Type B pancreatic cell (in vitro differentiated cells): ENCODE measurements around the gene WDR76. TPM values are rescaled to one million over a fixed set of nuclear protein-coding genes. Genes with fewer than 3 reads are reported as not detected.
A peak's percentile ranks its signal among the peaks of the same experiment; 100 is the strongest.

Source experiments
- DNase-seq: peaks from one replicate; pipeline ENCODE4 v3.0.0; 2021; ENCODE audit warnings: mixed read lengths; ENCODE audit not compliant: unreplicated experiment; ENCODE audit errors: extremely low spot score
- H3K27ac Mint-ChIP-seq: 2 replicates; pipeline ENCODE4 v1.8.0; 2021; ENCODE audit warnings: mild to moderate bottlenecking, mixed read lengths
- H3K27me3 Mint-ChIP-seq: 2 replicates; pipeline ENCODE4 v1.8.0; 2021; ENCODE audit warnings: mixed read lengths
- H3K36me3 Mint-ChIP-seq: 2 replicates; pipeline ENCODE4 v1.8.0; 2021; ENCODE audit warnings: mixed read lengths
- H3K4me1 Mint-ChIP-seq: one replicate; pipeline ENCODE4 v1.8.0; 2021; ENCODE audit warnings: mixed read lengths; ENCODE audit not compliant: unreplicated experiment
- H3K4me3 Mint-ChIP-seq: 2 replicates; pipeline ENCODE4 v1.8.0; 2021; ENCODE audit warnings: mild to moderate bottlenecking, mixed read lengths
- H3K9me3 Mint-ChIP-seq: 2 replicates; pipeline ENCODE4 v1.8.0; 2021; ENCODE audit warnings: mixed read lengths
- total RNA-seq: library from RNA; stranded (reverse); gene quantifications from 2 replicates; pipeline ENCODE4 v1.2.1, GENCODE V29; 2021; ENCODE audit warnings: low replicate concordance
- TF ChIP-seq, protein P1 (sequence below): fragments of 200-600 bp; sonication (generic); conservative IDR thresholded peaks from 2 replicates; pipeline ENCODE4 v1.5.0; 2021; ENCODE audit warnings: antibody characterized with exemption, mild to moderate bottlenecking

Gene WDR76
- total RNA-seq, 1 donor from 2014 or later = 16.9 TPM

DNA sequence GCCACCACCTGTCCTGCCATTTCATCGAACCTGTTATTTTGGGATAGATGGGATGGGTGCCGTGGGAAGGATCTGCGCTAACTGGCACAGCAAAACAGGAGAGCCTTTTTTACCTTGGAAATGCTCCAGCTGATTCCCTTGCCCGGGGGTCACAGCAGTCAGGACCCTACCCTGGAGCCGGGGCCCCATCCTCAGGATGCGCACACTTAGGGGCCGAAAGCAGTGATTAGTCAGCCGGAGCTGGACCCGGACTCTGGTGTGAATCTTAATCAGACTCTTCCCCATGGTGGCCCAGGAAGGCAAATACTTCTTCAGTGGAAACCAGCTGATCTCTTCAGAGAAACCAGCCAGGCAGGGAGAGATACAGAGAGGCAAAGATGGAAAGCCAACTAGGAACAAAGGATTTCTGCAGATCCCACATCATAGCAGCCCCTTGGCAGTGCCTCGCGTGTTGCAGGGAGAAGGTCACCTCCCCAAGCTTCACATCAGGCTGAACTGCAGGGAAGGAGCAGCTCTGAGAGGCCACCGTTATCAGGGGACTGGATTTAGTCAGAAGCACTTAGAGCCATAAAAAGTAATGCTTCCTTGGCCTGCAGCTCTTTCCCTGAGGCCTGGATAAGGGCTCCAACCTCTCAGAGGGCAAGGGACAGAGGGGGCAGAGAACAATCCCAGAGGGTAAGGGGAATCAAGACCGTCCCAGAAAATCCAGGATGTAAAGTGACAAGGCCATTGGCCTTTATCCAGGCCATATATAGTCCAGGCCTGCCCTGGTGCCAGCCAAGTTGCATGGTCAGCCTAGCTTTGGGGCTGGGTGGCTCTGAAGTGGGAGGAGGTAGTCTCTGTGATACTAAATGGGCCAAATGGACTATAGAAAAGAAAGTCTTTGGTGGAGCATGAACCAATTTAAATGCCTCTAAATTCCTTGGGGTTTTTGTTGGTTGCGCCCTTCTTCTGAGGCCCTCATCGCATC lies 52.9 kb downstream of the WDR76 start:
- H3K27ac Mint-ChIP-seq = no peak overlapping the region
- no peaks in the 10 kb centered on the region for H3K36me3 Mint-ChIP-seq
- H3K27me3 Mint-ChIP-seq = no peaks in the 10 kb centered on the region
- H3K4me3 Mint-ChIP-seq = no peak overlapping the region
- H3K4me1 Mint-ChIP-seq = no peaks in the 10 kb centered on the region
- no peak for DNase-seq
- H3K9me3 Mint-ChIP-seq = no peaks in the 10 kb centered on the region
- TF ChIP-seq, protein P1, sequence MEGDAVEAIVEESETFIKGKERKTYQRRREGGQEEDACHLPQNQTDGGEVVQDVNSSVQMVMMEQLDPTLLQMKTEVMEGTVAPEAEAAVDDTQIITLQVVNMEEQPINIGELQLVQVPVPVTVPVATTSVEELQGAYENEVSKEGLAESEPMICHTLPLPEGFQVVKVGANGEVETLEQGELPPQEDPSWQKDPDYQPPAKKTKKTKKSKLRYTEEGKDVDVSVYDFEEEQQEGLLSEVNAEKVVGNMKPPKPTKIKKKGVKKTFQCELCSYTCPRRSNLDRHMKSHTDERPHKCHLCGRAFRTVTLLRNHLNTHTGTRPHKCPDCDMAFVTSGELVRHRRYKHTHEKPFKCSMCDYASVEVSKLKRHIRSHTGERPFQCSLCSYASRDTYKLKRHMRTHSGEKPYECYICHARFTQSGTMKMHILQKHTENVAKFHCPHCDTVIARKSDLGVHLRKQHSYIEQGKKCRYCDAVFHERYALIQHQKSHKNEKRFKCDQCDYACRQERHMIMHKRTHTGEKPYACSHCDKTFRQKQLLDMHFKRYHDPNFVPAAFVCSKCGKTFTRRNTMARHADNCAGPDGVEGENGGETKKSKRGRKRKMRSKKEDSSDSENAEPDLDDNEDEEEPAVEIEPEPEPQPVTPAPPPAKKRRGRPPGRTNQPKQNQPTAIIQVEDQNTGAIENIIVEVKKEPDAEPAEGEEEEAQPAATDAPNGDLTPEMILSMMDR = no peak

DNA sequence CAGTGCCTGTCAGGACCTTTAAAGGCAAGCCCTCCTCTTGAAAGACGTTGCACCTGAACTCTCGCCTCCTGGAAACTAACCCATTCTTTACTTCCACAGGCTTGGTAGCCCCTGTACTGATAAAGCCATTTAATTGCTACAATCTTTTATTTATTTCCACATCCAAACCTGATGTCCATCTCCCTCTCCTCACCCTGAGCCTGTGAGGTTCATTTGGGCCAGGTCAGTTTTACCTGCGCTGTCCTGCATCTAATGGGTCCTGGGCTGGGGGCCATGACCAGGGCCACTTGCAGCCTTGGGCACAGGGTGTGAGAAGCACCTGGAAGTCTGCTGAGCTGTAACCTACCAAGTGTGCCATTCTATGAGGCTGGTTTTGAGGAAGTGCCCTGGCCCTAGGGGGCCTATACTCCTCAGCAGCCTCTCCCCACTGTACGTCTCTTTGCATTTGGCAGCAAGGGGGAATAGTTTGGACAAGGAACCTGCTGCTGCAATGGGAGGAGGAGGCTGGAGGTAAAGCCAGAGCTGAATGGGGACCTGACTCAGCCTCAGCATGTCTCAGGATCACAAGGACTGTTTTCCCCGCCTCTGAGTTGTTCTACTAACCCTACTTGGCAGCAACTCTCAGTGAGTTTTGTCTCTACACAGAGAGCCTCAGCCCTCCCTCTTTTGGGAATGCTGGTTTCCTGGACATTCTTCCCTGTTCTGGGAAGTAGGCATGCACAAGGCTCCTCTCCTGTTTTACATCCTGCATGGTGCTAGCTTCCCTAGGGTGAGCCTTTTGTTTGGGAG lies 53.8 kb downstream of the WDR76 start:
- TF ChIP-seq, protein P1 = no peak
- DNase-seq = no peak
- H3K27me3 Mint-ChIP-seq = no peaks in the 10 kb centered on the region
- H3K27ac Mint-ChIP-seq = no peak overlapping the region
- H3K4me3 Mint-ChIP-seq = no peak overlapping the region
- no peaks in the 10 kb centered on the region for H3K4me1 Mint-ChIP-seq
- no peaks in the 10 kb centered on the region for H3K9me3 Mint-ChIP-seq
- H3K36me3 Mint-ChIP-seq = no peaks in the 10 kb centered on the region

DNA sequence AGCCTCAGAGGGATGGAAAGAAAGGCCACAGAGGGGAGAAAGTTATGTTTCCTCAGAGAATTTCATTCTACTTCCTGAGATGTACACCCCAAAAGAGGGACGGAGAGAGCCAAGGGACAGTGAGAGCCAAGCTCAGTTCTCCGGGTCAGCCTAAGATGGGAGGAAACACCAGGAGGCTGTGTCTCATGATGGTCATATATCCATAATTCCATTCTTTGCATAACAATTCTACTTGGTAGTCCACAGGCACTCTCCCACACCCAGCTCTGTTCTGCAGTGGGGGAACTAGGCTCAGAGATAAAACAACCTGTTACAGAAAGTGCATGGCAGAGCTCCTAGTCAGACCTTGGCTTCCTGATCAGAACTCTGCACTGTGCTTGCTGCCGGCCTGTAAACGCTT lies 54.4 kb downstream of the WDR76 start:
- TF ChIP-seq, protein P1 = no peak
- DNase-seq = no peak
- Mint-ChIP-seq H3K27me3 (no peaks in the 10 kb centered on the region), H3K4me3 (no peak overlapping the region), H3K4me1 (no peaks in the 10 kb centered on the region), H3K27ac (no peak overlapping the region), H3K36me3 (no peaks in the 10 kb centered on the region), H3K9me3 (no peaks in the 10 kb centered on the region)

DNA sequence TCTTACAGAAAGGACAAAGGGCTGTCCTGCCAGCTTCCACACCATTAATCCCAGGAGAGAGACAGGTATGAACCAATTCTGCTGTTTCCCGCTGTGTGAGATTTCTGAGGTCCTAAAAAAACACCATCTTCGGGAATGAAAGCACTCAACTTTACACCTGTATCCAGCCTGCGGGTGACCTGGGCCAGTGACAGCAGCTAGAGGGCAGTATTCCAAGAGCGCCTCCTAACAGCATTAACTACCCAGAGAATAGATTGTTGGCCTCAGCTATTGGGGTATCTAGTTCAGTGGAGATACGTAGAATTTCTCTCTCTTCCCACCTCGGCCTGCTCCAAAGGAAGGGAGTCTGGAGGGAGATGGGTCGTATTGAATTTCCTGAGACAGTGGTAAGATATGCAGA lies 55.1 kb downstream of the WDR76 start:
- Mint-ChIP-seq H3K4me3 (no peak overlapping the region), H3K9me3 (no peaks in the 10 kb centered on the region), H3K27ac (no peak overlapping the region), H3K27me3 (no peaks in the 10 kb centered on the region), H3K4me1 (no peaks in the 10 kb centered on the region), H3K36me3 (no peaks in the 10 kb centered on the region)
- TF ChIP-seq, protein P1 = peak; percentile 59
- no peak for DNase-seq

DNA sequence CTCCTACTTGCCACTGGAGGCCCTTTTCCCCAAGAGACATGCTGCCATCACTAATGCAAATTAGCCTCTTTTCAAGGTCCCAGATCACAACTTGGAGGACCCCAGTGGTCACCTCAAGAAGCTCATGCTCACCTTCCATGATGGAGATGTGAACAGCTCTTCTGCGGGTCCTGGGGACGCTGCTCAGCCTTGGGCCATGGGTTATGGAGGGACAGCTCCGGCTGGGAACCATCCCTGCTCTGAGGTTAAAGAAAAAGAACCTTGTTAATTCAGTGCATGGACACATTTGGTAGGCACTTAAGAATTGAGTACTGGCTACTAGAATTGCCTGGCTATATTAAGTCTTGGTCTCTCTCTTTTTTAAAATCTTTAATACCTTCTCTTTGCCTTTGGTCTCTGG lies 56.8 kb downstream of the WDR76 start:
- H3K36me3 Mint-ChIP-seq = no peaks in the 10 kb centered on the region
- TF ChIP-seq, protein P1 = no peak
- H3K4me3 Mint-ChIP-seq = no peak overlapping the region
- no peaks in the 10 kb centered on the region for H3K4me1 Mint-ChIP-seq
- H3K9me3 Mint-ChIP-seq = no peaks in the 10 kb centered on the region
- H3K27ac Mint-ChIP-seq = no peak overlapping the region
- no peaks in the 10 kb centered on the region for H3K27me3 Mint-ChIP-seq
- no peak for DNase-seq
